ENCODE results near the gene RXRA. TPM values are rescaled to one million over a fixed set of nuclear protein-coding genes. Genes with fewer than 3 reads are reported as not detected.

Gene RXRA
- total RNA-seq, 1 donor from 2014 or later = 30.3 TPM

DNA sequence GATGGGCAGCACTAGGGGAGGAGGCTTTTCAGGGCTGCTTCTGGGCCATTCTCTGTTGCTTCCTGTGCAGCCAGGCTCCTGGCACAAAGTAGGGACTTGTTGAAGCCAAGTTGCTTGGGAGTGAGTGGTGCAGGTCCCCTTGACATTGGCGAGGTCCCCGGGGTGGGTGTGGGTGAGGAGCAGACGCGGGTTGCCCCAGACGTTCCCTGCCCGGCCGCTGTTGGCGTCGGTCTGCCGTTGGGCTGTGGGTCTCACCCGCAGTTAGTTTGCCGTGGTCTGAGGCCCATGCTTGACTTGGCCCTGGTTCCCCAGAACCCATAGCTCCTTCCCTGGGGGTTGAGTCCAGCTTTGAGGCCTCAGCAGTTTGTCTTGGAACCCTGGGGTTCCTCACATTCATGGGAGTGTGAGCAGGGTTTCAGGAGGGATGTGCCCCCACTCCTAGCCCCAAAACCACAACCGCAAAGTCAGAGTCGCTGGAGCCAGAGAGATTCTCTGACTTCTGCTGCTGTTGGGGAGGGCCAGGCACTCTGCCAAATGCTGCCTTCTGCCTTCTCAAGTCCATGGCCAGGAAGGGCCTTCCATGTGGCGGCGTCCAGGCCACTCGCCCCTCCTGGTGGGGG is 77.5 kb downstream of the RXRA start:
- peak; percentile 81 for DNase-seq

DNA sequence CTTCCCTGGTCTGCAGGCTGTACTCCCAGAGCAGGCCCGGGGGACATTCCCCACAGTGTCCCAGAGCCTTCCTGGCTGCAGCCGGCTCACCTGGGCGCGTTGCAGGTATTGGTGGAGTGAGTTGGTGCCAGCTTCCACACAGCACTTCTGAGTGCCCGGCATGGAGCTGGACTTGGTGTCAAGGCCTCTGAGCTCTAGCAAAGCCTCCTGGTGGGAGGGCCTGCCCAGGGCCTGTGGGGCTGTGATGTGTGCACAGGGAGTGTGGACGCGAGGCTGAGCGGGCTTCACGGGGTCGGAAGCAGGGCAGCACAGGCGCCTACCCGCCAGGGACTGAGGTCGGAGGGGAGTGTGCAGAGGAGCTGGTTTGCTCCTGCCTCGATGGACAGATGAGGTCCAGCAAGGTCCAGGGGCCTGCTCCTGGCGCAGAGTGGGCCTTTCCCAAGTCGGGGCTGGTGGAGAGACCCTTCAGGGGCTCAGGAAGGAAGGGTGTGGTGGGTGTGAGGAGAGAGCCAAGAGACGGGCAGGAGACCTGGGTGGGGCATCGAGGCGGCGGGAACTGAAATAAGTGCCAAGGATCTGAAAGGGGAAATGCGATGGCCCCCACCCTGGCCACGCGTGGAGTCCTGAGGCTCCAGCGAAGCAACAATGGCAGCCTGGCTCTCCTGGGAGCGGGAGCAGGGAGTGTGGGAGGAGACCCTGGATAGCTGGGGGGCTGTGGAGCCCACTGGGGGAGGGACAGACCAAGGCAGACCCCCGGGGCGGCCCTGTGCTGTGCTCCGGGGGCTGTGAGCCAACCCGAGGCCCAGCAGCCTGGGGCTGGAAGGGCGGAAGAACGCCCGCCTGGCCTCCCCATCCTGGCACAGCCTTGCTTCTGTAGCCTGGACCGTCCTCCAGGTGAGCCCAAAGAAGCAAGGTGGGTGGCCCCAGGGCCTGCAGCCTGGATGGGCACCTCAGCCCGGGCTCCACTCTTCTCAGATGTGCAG is 78.4 kb downstream of the RXRA start:
- no peak for DNase-seq

DNA sequence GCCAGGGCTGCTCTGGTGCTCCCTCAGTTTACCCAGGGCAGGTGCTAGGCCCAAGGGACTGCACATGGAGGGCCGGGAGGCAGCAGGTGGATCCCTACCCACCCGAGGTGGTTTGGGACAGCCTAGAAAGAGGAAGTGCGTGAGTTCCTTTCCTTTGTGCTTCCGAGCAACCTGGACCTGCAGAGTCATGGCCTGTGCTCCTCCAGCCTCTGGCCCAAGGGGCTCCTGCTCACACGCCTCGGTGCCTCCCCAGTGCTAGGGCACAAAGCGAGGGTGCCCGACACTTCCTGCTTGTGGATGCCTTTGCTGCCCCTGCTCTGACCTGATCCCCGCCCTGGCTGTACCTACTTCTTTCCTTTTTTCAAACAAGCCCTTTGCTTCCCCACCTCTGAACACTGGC is 79.3 kb downstream of the RXRA start:
- no peak for DNase-seq

DNA sequence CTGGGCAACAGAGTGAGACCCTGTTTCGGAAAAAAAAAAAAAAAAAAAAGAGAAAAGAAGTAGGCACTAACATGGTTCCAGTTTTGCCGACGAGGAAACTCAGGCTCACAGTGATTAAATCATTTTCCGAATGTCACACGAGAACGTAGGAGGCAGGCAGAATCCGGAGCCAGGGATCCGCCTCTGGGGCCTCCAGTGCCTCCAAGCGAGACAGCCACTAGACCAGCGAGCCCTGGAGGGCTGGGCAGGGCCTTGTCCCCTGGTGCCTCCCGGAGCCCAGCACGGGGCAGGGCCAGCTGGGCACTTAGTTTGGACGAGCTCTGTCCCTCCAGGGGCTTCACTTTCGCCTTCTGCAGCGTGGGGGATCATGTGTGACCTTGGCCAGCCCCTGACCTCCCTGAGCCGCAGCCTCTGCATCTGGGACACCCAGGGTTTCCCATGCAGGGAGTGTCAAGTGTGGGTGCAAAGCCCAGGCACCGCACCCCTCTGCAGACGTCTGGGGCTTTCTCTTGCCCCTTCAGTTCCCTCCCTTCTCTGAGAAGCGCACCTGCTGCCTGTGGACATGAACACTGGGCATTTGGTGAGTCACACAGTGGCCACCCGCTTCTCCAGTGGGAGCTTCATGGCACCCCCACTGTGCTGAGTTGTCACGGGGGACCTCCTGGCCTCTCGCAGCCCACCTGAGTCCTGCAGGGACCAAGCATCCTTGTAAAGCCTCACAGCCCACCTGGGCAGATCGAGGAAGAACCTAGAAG is 80.3 kb downstream of the RXRA start:
- DNase-seq = no peak

DNA sequence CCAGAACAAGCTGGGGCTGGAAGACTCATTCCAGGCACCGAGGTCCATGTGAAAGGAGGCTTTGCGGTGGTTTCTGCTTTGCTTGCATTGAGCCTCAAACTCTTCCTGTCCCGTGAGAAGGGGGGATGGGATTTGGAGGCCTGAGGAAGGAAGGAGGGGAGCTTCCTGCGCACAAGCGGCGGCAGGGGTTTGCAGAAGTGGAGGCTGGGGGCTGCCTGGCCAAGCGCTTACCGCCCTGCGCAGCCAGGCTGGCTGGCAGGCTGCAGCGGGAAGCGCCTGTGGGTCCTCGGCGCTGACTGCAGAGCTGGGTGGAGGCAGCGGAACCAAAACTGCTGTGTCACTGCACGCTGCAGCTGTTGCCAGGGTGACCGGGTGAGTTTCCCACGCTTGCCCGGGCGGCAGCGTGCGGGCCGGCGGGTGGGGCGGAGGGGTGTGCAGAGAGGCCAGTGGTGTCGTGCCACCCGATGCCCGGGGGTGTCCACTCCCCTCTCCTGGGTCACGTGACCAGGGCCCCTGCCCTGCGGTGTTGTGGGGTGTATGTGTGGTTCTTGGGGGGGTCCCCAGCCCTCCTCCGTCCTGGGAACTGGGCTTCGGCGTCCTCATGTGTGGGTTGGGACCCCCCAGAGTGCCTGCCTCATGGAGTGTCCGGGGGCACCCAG is 81.0 kb downstream of the RXRA start:
- DNase-seq = peak; percentile 95

DNA sequence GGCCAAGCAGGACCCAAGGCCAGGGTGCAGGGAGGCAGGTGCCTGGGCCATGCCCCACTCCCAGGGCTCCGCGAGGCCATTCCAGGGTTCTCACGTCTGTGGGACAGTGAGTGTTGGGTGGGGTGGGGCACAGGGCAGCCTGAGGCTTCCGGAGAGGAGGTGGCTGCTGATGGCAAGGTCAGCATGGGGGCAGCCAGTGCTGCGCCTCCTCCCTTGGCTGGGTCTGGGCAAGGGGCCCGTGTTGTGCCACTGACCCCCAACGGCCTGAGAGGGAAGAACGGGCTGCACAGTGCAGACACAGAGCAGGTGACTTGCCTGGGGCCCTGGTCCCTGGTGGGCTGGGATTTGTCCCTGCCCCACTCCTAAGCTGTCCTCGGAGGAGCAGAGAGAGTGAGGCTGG is 82.1 kb downstream of the RXRA start:
- no peak for DNase-seq

DNA sequence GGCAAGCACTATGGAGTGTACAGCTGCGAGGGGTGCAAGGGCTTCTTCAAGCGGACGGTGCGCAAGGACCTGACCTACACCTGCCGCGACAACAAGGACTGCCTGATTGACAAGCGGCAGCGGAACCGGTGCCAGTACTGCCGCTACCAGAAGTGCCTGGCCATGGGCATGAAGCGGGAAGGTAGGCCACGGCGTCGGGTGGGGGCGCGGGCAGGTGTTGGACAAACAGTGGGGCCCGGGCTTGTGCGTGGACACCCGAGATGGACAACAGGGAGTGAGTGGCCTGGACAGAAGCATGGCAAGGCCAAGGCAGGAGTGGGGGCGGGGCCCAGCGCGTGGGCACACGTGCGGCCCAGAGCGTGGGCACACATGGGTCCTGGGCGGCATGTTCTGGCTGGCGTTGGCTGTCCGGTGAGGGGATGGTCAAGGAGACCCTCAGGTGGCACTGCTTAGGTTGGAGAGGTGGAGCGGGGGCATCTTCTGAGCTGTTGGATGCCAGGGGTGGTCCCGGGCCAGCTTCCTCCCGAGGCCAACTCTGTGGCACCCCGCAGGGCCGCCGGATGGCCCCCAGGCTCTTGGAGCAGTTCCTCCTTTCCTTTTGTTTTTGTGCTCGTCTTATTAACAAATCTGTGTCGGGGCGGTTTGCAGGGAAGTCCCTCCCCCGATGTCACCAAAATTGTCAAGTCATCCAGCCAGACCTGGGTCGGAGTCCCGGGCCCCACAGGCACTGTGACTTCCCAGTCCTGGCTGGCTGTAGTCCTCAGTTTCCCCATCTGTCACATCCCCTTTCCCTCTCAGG is 82.9 kb downstream of the RXRA start:
- no peak for DNase-seq

DNA sequence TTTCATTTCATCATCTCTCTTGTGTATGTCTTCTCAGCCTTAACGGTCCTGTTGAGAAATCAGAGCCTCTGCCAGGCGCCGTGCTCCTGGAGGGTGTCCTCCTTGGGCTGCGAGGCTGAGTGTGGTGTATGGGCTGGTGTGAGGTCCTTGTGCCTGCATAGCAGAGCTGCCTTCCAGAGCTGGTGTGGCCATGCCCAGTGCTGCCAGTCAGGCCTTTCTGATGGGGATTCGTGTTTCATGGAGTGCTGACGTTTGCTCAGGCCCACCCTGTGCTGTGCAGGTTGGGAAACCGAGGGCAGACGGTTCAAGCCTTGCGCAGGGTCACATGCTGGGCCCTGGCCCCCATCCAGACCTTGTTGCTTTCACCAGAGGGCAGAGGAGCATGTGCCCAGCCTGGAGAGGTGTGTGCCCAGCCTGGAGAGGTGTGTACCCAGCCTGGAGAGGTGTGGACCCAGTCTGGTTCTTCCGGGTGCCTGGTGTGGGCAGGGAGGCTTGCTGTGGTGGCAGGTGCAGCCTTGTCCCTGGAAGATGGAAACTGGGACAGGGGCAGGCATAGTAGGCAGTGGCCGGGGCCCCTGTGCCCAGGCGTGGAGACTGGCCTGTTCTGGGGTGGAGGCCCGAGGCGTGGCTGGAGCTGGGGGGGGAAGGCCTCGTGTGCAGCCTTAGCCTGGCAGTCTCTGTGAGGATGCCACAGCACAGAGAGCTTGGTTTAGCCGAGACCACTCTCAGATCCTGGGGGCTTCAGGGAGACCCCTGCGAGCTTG is 84.0 kb downstream of the RXRA start:
- DNase-seq = no peak

DNA sequence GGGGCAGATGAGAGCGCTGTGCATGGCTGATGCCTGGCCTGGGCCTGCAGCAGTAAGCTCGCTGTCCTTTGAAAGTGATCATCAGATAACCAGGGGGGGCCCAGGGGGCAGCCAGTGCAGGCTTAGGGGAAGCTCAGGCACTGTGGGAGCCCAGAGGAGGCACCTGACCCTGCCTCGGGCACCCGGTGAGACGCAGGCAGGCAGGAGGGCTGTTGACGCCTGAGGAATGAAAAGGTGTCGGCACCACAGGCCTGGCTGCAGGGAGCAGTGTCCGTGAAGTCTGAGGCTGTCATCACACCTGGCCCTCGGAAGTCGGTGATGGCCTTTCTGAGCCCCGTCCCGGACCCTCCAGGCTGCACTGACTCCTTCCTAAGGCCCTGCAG is 84.6 kb downstream of the RXRA start:
- no peak for DNase-seq

DNA sequence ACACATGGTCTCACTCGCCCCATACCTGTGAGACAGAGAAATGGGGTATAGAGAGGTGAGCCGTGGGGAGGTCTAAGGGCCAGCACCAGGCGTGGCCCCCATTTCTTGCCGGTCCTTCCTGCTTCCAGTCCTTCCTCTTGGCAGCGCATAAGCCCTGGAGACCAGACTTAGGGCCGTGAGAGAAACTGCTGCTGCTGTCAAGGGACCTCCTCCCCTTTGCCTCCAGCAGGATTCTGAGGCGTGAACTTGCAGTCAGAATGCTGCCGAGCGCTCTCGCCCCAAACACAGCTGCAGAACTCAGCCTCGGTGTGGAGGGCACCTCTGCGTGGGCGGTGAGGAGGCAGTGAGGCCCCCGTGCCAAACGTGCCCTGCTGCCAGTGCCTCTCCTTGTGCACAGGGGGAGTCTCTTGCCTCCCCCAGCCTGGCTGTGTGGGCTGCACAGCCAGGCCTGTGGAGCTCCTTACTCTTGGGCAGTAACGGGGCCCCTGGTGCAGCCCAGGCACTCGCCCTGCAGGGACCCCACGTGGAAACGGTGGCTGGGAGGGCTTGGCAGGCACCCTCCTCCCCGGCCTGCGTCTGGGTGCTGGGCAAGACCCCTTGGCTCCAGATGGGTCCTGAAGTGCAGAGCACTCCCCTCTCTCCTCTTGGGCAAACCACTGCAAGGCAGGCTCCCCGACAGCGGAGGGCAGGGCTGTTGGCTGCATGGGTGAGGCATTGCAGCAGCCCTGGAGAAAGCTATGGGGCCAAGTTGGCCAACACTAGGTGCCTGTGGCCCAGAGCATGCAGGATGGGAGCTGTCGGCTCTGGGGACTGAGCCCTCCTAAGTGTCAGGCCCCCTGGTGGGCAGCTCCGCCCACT is 85.4 kb downstream of the RXRA start:
- DNase-seq = no peak

DNA sequence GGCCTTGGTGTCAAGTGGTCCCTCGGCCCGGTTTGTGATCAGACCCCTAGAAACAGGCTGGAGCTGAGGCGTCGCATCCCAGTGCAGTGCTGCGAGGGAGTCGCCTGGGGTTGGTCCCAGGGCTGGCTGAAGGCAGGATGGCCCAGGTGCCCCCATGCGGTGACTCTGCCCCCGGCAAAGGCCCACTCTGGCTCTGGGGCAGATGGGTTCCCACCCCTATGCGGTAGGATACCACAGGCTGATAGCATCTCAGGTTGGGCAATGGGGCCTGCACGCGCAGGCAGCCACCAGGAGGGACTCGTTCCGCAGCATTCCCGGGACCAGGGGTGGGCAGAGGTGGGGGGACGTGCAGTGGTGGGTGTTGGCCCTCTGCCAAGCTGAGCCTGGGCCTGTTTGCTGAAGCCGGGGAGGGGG is 86.0 kb downstream of the RXRA start:
- DNase-seq = no peak

DNA sequence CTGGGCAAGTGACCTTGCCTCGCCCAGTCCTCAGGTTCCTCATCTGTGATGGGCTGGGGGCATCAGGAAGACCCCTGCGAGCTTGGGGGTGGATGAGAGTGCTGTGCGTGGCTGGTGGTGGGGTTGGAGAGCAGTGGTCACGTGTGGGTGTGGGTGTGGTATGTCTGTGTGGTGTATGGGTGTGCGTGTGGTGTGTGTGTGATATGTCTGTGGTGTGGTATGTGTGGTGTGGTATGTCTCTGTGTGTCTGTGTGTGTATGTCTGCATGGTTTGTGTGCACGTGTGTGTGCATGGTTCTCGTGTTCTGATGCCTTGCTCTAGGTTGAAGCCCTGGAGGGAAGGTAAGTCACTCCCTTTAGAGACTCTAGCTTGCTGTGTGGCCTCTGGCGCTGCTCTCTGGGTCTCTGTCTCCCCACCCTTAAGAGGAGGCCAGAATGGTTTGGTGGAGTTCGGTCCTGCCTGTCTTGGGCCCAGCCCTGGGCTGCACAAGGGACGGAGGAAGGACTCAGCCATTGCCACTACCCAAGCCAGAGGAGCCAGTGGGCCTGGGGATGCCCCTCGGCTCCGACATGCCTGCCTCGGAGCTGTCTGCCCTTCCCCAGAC is 87.0 kb downstream of the RXRA start:
- no peak for DNase-seq

DNA sequence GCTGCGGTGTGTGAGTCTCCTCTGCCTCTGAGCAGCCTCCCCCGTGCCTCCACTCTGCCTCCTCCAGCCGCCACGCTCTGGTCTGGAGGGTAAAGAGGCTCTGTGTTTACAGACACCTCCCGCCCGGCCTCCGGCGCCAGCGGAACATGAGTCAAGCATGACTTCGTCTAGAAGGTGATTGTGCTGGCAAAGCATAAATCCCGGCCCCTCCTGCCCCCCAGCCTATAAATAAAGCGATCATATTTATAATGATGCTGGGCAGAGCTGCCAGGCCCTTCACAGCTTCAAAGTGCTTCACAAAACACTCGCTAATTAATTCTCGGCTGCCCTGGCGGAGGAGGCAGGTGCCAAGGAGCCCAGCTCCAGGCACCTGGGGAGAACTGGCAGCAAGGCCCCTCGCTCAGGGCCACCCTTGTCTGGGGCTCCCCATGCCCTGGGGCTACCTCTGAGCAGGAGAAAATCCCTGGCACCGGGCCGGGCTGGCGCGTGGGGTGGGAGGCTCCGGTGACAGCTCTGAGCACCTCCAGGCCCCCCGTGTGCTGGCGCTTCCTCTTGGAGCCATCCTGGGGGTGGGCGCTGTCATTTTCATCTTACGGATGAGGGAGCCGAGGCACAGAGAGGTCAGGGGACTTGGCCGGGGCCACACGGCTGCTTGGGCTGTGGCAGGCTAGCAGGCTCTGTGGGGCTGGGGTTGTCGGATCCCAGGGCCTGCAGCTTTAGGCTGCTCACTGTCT is 87.8 kb downstream of the RXRA start:
- DNase-seq = peak; percentile 62

DNA sequence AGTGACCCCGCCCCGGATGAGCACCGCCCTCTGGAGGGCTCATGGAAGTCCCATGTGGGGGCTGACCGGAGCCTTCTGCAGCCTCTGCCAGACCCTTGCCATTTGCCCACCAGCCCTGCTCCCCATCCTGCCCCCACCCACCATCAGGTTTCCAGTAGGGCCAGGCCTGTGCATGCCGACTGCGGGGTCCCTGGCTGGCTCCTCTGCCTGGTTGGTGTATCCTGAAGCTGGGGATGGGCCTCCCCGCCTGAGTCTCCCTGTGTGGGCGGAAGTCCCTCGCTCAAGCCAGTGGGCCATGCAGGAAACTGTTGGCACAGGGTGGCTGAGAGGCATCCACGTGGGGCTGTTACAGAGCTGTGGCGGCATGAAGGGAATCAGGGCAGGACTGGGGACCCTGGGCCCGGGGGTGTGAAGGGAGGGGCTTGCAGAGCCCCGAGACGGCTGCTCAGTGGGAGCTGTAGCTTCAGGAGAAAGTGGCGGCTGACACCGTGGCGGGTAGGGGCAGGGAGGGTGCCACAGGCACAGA is 88.7 kb downstream of the RXRA start:
- no peak for DNase-seq

DNA sequence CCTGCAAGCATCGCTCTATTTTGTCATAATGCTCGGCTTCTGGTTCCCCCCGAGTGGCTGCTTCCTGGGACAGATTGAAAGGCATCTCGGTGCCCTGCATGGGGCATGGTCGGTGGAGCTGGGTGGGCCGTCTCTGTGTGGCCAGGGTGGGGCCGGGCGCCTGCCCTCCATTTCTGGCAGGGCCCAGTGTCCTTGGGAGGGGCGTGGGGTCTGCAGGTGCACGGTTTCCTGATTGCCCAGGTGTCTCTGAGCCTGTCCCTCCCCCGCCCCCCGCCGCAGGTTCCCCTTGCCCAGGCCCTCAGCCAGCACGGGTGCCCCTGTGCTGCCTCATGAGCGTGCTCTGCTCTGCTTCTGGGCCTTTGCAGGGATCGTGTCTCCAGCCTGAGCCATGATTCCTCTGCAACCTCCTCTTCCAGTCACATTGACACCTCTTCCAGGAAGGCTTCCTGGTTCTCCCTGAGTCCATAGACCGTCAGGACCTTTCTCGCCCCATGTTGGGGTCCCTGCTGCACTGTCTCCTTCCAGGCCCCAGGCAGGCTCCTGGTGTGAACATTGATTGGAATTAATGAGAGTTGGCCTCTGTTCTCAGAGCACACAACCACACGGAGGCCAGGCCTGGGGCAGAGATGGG is 90.2 kb downstream of the RXRA start:
- no peak for DNase-seq

DNA sequence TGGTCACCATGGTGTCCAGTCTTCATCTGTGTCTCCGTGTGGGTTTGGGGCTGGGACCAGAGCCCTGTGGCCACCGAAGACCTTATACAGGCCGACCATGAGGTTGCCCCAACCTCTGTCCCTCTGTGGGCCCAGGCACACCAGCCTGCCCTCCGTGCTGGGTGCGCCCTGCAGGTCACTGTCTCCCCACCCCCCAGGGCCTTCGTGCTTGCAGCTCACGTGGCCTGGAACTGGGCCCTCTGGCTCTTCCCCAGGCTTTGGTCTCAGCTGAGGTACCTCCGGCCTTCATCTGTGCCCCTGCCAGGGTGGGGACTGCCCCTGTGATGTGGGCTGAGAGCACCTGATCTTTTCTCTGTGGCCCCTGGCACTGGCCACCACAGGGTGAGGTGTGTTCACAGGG is 92.1 kb downstream of the RXRA start:
- DNase-seq = no peak

DNA sequence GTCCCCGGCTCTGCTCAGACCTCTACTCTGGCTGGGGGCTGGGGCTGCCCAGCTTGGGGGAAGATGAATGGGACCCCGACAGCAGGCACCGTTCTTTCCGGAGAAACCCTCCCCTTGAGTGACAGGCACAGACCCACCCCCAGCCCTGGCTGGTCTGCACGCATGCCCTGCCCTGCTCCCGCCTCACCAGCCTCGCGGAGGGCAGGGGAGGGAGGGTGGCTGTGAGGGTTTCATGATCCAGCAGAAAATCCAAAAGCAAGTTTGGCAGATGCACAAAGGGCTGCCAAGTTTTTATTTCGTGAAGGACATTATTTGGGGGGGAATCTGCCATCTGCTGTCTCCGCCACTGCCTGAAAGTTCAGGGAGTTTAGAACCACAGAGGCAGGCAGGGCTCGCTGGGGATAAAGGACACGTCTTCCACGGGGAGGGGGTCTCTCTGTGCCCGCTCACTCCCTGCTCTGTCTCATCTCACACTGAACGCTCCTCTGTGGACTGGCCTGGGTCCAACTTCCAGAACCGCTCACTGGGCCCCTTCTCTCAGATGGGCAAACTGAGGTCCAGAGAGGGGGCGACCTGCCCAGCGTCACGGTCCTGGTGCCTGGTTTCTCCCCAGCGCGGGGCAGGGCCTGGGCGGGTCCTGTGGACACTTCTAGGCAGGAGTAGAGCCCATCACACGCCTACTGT is 92.9 kb downstream of the RXRA start:
- DNase-seq = peak; percentile 89

Data from tongue (tissue), 2 donors.